ENCODE data around the gene HLA-DOA. TPM values are rescaled to one million over a fixed set of nuclear protein-coding genes. Genes with fewer than 3 reads are reported as not detected.

Gene HLA-DOA
- total and polyA plus RNA-seq, 7 donors = 0.36 to 1.5 (median 0.58) TPM

- no peak for DNase-seq
- Histone ChIP-seq H3K36me3 (ENCODE audit: insufficient read depth in 1 of 2, low read depth in 1 of 2) (peaks cover 0 to 3% of the 10 kb centered on the region in 2 donors), H3K4me3 (peak overlapping the region; percentile 79), H3K4me1 (peaks cover 22% of the 10 kb centered on the region), H3K27me3 (ENCODE audit: insufficient read depth in 3 of 3, low read length in 2 of 3) (no peaks in the 10 kb centered on the region), H3K27ac (peak overlapping the region; percentile 100), H3K9me3 (no peaks in the 10 kb centered on the region)
- no peak for ATAC-seq
- peak; percentile 46 for TF ChIP-seq CTCF (IDR thresholded peaks at IDR 0.05)
- 3% methylated on average over 16 of the region's 16 CpGs for WGBS, 3 donors
- intact Hi-C loops (cut with DNase I) = loop anchor here in 1 of 2 donors (5.0 kb wide), 1 partner anchor 35 kb away; no protein-coding TSS in a partner anchor
Measured at GRCh38 chr6:32967151-32968091, 42.0 kb downstream of the HLA-DOA start.

- Histone ChIP-seq H3K9me3 (no peaks in the 10 kb centered on the region), H3K36me3 (ENCODE audit: insufficient read depth in 1 of 2, low read depth in 1 of 2) (no peaks in the 10 kb centered on the region), H3K27ac (peak overlapping the region; percentile 100), H3K4me1 (peaks cover 30% of the 10 kb centered on the region), H3K4me3 (no peak overlapping the region), H3K27me3 (ENCODE audit: insufficient read depth in 3 of 3, low read length in 2 of 3) (no peaks in the 10 kb centered on the region)
- DNase-seq (no peak), ATAC-seq (no peak)
- WGBS, 3 donors = 76 to 90% (median 79%) methylated on average over 5 of the region's 5 CpGs
- TF ChIP-seq CTCF (IDR thresholded peaks at IDR 0.05) = no peak
- intact Hi-C loops (cut with DNase I) = loop anchor here in 1 of 2 donors (5.0 kb wide), 1 partner anchor 32 kb away; no protein-coding TSS in a partner anchor
Measured at GRCh38 chr6:32964776-32965175, 44.6 kb downstream of the HLA-DOA start.

DNA sequence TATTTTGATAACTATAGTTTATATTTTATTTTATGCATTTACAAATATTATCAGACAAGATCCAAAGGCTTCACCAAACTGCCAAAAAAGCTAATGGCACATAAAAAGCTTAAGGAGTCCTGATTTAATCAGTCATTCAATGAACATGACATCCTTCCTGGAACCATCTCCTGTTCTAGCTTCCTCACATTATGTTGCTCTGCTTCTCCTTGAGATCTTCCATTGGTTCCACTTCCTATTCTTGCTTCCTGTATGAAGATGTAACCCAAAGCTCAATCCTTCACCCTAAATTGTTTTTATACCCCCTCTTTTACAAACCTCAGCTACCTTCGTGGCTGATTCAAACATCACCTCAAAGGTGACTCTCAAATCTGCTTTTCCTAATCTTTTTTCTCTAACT is 45.5 kb downstream of the HLA-DOA start:
- H3K4me3 ChIP-seq = no peak overlapping the region
- WGBS, 3 donors = 66 to 77% (median 68%) methylated on average over 1 of the region's 1 CpG
- no peaks in the 10 kb centered on the region for H3K27me3 ChIP-seq (ENCODE audit: insufficient read depth in 3 of 3, low read length in 2 of 3)
- no peak overlapping the region for H3K27ac ChIP-seq
- H3K9me3 ChIP-seq = no peaks in the 10 kb centered on the region
- DNase-seq (no peak), ATAC-seq (no peak)
- intact Hi-C loops (cut with DNase I) = no loop called here
- H3K4me1 ChIP-seq = peaks cover 30% of the 10 kb centered on the region
- TF ChIP-seq CTCF (IDR thresholded peaks at IDR 0.05) = no peak
- H3K36me3 ChIP-seq (ENCODE audit: insufficient read depth in 1 of 2, low read depth in 1 of 2) = no peaks in the 10 kb centered on the region

DNA sequence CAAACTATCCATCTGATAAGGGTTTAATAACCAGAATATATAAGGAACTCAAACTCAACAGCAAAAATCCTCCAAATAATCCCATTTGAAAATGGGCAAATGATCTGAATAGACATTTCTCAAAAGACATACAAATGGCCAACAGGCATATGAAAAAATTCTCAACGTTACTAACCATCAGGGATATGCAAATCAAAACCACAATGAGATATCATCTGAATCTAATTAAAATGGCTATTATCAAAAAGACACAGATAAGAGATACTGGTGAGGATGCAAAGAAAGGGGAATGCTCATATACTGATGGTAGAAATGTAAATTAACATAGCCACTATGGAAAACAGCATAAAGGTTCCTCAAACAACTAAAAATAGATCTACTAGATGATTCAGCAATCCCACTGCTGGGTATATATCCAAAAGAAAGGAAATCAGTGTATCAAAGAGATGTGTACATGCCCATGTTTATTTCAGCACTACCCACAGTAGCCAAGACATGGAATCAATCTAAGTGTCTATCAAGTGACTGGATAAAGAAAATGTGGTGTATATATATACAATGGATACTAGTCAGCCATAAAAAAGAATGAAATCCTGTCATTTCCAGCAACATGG is 47.1 kb downstream of the HLA-DOA start:
- 70 to 75% (median 72%) methylated on average over 1 of the region's 1 CpG for WGBS, 3 donors
- no peak for ATAC-seq
- DNase-seq = no peak

More for the DNA sequence above, 47.1 kb downstream of the HLA-DOA start:
- no peak for TF ChIP-seq CTCF (IDR thresholded peaks at IDR 0.05)
- Histone ChIP-seq H3K4me1 (peaks cover 29% of the 10 kb centered on the region), H3K36me3 (ENCODE audit: insufficient read depth in 1 of 2, low read depth in 1 of 2) (no peaks in the 10 kb centered on the region), H3K9me3 (no peaks in the 10 kb centered on the region), H3K27me3 (ENCODE audit: insufficient read depth in 3 of 3, low read length in 2 of 3) (no peaks in the 10 kb centered on the region), H3K27ac (no peak overlapping the region), H3K4me3 (no peak overlapping the region)
- intact Hi-C loops (cut with DNase I) = no loop called here
